RPMI8226 (cell line): Measurements from ENCODE around the gene WWOX.
"Not testable (repeated sequence)": the region's sequence is repeated elsewhere in the genome, so short reads cannot be mapped to it uniquely, and the experiment has no call there.

Source experiments
- DNase-seq: peaks from one replicate; pipeline ENCODE4 v3.0.0-alpha.2; 2015

WWOX gene

DNA sequence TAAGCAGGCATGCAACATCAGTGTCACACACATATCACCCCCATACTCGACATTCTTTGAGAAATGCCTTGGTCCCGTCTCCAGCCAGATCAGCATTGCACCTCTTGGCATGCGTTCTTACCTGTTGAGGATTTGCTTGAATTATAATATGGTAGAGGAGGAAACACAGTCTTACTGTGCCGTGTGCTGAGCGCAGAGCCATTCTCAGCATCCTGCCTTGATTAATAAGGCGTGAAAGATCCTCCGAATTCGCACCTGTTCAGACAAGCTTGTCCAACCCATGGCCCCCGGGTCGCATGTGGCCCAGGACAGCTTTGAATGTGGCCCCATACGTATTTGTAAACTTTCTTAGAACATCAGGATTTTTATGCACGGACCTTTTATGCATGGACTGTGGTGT lies 408.1 kb downstream of the WWOX start:
- no peak for DNase-seq

DNA sequence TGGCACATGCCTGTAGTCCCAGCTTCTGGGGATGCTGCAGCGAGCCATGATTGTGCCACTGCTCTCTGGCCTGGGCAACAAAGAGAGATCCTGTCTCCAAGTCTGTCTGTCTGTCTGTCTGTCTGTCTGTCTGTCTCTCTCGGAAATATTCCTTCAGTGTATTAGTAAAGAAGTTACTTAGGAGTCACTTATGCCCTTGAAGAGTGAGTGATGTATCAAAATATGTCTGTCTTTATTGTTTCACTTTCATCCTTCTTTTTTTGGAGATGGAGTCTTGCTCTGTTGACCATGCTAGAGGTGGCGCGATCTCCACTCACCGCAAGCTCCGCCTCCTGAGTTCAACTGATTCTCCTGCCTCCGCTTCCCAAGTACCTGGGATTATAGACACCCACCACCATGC lies 410.5 kb downstream of the WWOX start:
- DNase-seq = no peak

DNA sequence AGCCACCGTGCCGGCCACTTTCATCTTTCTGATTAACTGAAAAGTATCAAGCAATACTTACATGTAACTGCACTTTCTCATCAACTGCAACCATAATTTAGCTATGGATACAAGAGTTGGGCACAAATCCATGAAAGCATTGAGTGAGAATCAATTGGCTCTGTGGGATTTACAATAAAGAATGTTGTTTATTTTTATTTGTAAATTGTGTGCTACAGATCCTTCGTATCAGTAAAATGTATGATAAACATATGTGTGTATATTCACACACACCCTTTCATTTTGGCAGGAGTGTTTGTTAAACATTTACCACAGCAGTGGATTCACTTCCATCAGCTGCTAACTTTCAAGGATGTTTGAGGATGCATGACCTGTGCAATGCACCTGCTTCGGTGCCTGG lies 411.0 kb downstream of the WWOX start:
- DNase-seq = no peak

DNA sequence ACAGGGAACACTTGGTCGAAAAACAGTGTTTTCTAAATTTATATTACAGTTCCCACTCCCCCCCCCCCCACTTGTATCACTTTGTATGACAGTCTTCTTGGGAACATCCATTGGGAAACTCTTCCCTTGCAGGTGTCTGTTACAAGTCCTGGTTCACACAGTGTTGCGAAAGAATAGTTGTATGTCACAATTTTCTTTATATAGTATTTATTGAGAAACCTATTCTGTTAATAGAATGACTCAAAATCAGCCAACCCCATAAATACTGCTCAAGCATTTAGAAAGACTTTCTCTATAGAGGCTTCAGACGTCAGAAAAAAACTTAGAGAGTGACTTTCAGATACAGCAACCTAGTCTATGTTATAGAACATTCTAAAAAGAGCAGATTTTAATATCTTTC lies 414.4 kb downstream of the WWOX start:
- DNase-seq = no peak

DNA sequence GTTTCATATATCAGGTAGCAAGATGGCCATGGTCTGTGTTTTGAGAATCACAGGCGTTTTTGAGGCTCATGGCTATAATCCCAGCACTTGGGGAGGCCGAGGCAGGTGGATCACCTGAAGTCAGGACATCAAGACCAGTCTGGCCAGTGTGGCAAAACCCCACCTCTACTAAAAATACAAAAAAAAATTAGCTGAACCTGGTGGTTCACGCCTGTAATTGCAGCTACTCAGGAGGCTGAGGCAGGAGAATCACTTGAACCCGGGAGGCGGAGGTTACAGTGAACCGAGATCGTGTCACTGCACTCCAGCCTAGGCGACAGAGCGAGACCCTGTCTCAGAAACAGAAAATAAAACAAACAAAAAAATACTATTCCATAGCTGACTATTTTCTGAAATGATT lies 415.4 kb downstream of the WWOX start:
- DNase-seq = not testable (repeated sequence)

DNA sequence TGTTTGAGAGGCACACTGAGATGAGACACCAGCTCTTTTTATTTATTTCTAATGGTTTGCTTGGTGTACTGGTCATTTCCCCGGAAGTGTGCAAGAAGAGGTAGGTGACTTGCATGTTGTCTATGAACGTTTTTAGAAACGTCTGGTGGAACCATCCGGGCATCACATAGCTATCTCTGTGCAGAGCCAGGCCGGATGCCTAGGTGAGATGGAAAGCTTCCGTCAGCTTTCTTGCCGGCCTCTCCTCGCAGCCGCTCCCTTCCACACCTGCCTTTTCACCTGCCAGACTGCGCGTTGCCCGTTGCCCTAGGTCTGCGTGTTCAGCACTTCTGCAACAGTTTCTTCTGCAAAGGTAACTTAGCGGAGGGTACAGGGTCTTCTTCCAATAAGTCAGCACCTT lies 416.0 kb downstream of the WWOX start:
- DNase-seq = peak; percentile 81

DNA sequence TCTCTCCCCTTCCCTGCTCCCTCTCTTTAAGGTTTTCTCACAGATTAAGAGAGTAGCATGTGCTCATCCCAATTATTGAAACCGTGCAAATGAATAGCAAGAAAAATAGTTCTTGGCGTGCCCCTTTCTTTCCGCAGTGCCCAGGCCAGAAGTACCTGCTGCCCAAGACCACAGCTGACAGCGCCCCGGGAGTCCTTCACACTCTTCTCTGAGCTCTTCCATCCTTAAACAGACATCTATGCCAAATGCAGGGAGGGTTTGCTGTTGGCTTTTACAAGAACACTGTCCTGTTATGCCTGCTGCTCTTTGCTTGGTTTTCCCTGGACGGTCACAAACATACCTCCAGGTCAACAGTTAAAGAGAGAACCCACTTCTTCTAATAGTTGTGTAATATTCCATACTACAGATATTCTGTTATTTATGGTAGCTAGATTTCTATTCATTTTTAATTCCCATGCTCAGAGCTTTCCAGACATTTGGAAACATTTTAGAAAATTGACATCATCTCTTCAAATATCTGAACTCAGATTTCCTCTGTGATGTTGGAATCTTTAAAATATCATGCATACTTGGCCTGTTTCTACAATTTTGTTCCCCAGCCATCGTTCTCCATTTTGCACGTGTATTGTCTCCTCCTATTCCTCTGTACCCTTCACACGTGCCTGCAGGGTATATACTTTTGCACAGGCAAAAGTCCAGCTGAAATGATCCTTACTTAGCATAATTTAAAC lies 416.7 kb downstream of the WWOX start:
- DNase-seq = no peak

DNA sequence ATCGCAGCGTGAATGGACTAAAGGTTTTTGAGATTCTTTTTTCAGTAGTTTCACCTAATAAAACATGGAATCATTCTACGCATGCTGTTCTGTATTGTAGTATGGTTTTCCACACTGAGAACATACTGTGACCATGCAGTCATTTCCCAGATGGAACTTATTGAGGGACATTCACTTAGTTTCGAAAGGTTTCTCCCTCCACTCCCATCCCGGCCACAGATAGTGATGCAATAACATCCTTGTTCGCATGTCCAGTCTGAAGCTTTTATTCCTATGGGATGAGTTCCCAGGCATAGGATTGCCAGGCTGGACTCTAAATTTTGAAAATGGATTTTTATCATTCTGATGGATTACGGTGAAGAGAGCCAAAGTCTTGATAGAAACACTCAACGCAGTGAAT lies 420.4 kb downstream of the WWOX start:
- DNase-seq = no peak

DNA sequence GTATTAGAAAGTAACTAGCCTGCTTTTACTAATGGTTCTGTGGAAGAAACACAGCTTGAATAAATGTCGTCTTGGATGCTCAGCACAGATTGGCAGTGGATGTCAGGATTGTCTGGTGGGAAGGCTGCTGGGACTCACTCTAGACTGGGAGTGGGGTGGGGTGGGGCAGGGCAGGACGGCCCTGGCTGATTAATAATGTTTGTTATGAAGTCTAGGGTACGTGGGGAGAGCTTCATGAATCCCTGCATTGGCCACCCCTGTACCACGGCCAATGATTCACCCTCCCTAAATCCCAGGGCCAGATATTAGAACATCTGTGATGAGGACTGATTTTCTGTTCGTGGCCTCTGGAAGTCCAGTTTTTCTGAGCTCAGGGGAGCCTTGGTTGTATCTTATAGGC lies 421.0 kb downstream of the WWOX start:
- no peak for DNase-seq

DNA sequence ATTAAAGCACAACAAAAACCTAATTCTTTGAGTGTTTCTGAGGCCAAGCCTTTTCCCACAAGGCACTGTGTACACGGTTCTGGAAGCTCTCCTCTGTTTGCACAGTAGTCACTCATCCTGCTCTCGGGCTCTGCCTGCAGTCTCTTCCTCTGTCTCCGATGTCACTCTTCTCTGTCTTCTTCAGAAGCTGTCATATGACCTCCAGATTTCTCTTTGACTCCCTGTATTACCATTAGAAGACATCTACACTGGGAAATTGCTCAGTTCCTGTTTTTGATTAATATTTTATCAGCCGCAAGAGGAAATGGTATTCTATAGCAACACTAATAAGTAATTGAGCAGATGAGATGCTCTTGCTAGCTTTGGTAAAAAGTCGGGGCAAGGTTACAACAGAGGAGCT lies 422.9 kb downstream of the WWOX start:
- peak; percentile 16 for DNase-seq

DNA sequence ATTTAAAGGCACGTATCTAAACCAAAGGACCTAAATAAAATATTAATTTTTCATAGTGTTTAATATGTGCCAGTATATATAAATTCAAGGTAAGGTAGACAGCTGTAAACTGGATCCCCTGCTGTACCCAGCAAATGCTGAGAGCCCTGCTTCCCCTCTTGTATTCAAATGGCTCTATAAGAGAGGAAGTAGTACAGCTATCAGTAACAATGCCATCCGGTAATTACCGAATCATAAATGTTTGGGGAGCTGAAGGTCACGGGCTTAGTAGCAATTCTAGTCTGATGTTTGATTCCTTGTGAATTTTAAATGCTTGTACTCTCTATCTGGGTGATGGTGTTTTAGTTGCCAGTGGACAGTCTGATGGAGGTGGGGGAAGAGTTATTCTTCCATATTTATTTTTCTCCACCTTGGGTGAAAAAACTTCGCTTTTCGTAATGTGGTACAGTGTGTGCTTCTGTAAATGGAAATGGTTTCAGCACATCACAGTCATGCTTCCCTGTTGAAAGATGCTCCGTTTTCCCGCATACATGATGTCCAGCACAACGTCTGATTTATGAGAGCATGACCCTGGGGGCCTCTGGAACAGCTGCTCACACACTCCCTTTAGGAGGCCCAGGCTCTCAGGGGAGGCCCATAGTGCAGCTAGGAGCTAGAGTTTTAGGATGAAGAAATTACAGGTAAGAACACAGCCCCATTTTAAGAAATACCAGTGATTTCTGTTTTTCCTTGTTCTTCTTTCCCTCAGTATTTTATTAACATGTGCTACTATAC lies 423.9 kb downstream of the WWOX start:
- no peak for DNase-seq

DNA sequence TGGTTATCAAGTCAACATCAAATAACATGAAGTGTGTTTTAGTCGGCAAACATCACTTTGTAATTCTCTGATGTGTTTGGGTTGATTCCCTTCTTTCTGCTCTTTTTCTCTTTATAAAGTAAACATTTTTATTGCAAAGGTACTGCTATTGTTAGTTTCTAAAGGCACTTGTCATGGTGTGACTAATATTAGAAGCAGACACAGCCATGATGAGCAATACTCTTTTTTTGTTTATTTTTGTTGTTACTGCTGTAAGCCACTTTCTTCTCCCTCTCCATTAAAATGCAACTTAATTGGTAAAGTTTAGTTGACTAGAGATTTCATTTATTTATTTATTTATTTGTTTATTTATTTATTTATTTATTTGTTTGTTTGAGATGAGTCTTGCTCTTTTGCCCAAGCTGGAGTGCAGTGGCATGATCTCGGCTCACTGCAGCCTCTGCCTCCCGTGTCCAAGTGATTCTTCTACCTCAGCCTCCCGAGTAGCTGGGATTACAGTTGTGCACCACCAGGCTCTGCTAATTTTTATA lies 424.7 kb downstream of the WWOX start:
- DNase-seq = no peak

DNA sequence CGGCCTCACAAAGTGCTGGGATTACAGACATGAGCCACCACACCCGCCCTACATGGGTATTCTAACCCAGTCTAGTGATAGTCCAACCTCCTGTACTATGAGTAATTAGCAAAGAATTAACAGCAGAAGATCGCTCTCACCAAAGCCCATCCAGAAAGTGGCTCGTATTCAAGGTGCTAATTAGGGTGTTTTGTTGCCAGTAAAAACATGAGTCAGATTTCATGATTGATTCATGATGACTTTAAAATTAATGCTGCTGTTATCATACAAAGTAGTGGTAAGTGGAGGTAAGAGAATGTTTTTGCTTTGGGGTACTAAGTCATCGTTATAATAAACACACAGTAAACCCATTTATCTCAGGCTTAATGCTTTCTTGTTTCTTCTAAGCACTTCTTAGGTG lies 428.8 kb downstream of the WWOX start:
- no peak for DNase-seq

DNA sequence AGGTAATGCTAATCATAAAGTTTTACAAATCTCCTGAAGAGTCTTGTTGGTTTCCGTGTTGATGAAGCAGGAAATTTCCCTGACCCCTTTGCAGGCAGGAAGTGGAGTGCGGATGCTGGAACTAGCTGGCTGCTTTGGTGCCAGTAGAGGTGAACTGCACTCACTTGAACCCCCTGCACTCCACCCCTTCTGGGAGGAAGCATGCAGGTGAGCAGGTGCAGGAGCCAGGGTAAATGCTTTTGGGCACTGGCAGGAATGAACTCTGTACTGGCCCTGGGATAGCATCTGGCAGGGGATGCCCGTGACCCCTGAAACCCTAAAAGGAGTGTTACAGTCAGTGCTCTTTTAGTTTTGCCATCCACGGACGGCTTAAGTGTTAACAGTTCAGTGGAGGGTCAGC lies 430.4 kb downstream of the WWOX start:
- no peak for DNase-seq

DNA sequence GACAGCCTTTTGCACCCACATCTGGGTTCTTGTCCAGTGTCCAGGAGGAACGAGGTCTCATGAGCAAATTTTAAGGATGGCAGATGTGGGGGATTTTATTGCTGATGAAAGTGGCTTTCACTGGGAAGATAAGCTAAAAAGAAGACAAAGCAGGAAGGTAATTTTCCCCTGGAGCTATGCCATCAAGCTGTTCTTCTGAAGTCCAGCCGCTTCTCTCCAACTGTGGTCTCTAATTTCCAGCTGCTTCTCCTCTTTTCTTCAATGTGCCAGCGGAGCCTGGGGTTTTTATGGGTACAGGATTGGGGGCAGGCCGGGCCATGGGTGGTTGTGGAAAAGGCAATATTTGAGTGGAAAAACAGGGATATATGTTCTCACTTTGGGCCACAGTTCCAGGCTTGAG lies 430.8 kb downstream of the WWOX start:
- DNase-seq = no peak

DNA sequence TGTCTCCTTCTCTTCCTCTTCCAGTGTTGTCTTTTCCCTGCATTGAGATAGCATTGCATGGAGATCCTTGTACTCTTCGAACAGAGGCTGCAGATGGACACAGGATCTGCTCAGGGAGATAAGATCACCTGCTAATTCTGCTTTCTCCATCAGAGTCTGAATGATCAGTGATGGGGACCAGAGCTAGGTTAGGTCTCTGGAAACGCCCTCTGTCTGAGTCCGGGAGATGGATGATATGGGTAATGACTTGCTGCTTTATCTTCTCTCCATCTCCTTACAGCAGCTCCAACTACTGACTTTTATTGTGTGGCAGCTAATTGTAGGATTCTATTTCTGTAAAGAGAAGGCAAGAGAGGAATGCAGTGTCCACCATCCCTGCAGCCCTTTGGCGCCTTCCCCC lies 435.6 kb downstream of the WWOX start:
- no peak for DNase-seq

DNA sequence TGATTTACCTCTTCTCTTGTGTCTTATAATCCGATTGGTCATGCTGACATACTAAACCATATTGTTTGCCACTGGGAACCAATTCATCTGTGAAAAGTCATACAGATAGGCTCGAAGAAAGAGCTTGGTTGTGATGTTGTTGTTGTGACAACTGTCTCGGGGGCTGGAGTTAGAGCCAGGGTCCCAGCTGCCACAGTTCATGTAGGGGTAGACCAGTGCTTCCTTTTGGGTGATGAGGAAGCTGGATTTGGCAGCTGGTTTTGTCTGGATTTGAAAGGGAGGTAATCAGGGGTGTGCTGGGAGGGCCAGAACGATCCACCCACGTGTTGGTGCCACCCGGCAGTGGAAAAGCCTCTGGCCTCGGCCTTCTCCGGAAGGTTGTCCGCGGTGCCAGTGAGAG lies 438.1 kb downstream of the WWOX start:
- DNase-seq = no peak

DNA sequence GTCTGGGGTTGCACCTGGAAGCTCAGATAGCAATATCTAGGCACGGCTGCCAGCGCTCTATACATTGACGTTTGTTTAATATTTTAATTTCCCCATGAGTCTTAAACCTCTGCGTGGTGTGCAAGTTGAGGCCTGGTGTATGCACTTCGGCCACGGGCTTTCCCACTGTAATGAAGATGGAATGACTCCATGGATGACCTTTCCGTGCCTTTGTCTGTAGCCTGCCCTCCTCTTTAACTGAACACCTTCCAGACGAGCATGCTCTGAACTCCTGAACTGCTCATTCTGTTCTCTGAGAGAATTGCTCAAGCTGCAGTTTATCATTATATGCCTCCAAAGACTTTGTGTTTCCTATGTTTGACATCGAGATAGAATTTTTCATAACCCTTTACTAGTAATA lies 438.8 kb downstream of the WWOX start:
- no peak for DNase-seq

DNA sequence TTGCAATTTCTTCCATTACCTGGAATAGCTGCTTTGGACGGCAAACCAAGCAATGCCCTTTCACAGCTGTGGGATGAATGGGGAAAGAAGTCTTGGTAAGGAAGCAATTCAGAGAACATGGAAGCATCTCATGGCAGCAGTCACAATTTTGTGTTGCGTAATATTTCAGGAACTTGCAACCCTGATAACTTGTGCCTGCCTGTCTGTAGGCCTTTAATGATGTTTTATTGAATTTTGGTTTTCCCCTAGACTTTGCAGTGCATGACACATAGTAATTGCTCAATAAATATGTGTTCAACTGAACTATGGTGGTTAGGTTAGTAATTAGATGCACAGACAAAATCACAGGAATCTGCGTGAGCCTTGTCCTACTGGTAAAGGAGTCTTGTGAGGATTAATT lies 439.5 kb downstream of the WWOX start:
- DNase-seq = no peak

DNA sequence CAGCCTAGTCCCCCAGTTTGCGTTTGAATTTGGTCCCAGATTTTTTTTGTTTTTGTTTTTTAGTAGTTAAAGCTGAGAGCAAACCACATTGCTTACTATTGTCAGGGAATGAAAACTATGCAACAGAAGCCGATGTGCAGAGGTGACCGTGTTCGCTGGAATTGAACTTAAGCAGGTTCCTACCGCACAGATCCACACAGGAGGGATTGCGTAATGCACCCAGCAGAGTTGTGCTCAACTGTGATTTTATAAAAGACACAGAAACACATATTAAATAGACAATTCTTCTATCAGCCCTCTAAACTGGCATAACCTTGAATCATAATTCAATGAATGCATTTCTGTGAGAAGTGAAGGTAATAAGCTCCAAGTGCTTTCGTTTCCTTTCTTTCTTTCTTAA lies 443.0 kb downstream of the WWOX start:
- no peak for DNase-seq

DNA sequence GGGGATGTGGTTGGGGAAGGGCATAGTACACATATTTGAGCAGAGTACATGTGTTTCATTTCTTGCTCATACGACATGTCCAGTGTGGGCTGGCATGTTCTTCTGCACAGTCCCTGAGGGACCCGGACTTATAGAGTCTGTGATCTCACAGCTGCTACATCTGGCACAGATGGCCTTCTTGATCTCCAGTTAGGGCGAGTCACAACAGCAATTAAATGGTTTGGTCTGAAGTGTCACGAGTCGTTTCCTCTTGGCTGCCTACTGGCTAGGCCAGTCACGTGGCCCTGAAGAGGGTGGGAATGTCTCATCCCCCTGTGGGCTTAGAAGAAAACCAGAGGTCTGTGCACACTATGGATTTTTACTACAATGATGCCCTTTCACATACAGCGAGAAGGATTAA lies 443.6 kb downstream of the WWOX start:
- no peak for DNase-seq

DNA sequence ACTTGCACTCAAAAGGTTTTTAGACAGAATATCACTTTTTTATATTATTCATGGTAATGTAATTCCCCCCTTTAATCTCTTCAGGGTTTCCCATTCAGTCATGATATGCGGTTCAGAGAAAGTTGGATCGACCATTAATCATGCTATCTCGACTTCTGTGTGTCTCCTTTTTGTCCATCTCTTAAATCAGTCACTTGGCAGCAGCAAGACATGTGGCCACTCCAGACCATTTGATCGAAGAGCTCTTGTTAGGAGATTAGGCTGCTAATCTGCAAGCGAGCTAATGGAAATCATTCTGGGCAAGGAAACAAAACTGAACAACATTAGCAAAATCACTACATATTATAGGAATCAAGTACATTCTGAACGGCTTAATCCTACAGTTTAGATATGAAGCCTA lies 449.9 kb downstream of the WWOX start:
- DNase-seq = no peak

DNA sequence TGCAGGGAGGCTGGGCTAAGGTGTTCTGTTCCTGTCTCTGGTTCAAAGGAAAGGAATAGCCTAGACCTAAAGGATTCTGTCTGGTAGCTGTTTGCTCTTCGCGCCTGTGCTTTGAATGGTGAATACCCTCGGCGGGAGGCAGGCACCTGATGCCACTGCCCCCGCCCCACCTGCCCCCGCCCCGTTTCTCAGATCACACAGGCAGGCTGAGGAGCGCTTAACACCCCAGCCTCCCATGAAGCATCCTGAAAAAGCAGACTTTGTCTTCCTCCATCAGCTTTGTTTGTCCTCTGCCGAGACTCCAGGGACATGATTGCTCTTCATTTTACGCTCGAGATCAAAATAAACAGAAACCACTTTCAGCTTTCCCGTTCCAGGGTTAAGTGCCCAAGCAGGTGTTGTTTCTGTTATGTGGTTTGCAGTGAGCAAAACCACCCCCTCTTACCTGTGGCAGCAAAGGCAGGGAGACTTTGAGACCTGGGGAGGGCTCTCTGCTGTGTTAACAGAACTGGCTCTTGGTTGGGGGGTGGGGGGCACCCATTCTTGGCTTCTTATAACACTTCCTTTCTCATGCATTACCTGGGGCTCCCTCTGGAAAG lies 452.1 kb downstream of the WWOX start:
- DNase-seq = peak; percentile 57

DNA sequence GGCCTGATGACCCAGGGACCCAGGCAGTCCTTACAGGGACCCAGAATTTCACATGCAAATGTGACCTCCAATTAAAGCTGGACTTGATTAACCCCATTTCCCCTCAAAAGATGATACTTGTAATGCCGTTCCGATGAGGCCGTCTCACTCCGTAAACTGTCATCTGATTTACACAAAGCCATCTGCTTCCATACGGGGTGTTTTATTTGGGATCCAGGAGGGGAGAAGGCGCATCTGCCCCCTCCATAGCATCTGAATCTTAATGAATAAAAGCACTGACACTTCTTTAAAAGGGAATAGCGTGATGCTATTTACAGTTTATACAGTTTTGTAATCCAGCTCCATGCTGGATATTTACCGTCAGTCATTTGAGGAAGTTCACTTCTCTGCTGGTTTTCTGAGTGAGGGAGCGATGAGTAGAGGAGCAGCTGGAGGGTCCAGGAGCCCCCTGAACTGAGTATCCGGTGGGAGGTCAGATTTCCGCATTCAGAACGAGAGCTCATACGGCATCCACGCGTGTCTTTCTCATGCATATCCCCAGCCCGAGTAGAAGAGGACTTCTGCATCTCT lies 452.7 kb downstream of the WWOX start:
- DNase-seq = no peak
